OCI-LY1 (cell line): ENCODE data around the gene SNCG.
"Not testable (repeated sequence)": the region's sequence is repeated elsewhere in the genome, so short reads cannot be mapped to it uniquely, and the experiment has no call there.

ENCODE experiments used
- H2AFZ ChIP-seq: fragments of 200-600 bp; sonication (generic), shearing (Covaris generic); 2 replicates; pipeline ENCODE4 v1.6.0; 2014; ENCODE audit warnings: antibody characterized with exemption, mild to moderate bottlenecking, low read length
- H3F3A ChIP-seq: fragments of 200-600 bp; sonication (generic), shearing (Covaris generic); 2 replicates; pipeline ENCODE4 v1.6.0; 2014; ENCODE audit warnings: mild to moderate bottlenecking, antibody characterized with exemption, low read length, moderate library complexity; ENCODE audit not compliant: insufficient read depth
- H3K27ac ChIP-seq: fragments of 200-600 bp; sonication (generic); 2 replicates; pipeline ENCODE4 v1.5.1; 2014; ENCODE audit warnings: low read length, mixed run types, mild to moderate bottlenecking, low read depth; ENCODE audit not compliant: poor library complexity, severe bottlenecking
- H3K27me3 ChIP-seq: fragments of 200-600 bp; sonication (generic); 2 replicates; pipeline ENCODE4 v1.6.0; 2014; ENCODE audit warnings: antibody characterized with exemption, mild to moderate bottlenecking, low read length, moderate library complexity; ENCODE audit not compliant: insufficient read depth
- H3K36me3 ChIP-seq: fragments of 200-600 bp; sonication (generic); 2 replicates; pipeline ENCODE4 v1.6.1; 2014; ENCODE audit warnings: mild to moderate bottlenecking, antibody characterized with exemption, low read length, moderate library complexity, mixed read lengths; ENCODE audit not compliant: insufficient read depth
- H3K4me1 ChIP-seq: fragments of 200-600 bp; sonication (generic); 2 replicates; pipeline ENCODE4 v1.5.1; 2014; ENCODE audit warnings: mild to moderate bottlenecking, low read length, moderate library complexity; ENCODE audit not compliant: insufficient read depth, severe bottlenecking
- H3K4me2 ChIP-seq: fragments of 200-600 bp; sonication (generic), shearing (Covaris generic); 2 replicates; pipeline ENCODE4 v1.6.1; 2014; ENCODE audit warnings: low read length
- H3K4me3 ChIP-seq: fragments of 200-600 bp; sonication (generic); 2 replicates; pipeline ENCODE4 v1.5.1; 2014; ENCODE audit warnings: low read length, low read depth, mild to moderate bottlenecking, mixed read lengths; ENCODE audit not compliant: poor library complexity, severe bottlenecking
- H3K79me2 ChIP-seq: fragments of 200-600 bp; shearing (Covaris generic); 2 replicates; pipeline ENCODE4 v1.6.1; 2016; ENCODE audit warnings: mixed run types, low read length, mixed read lengths; ENCODE audit not compliant: insufficient read depth
- H3K9ac ChIP-seq: fragments of 200-600 bp; sonication (generic), shearing (Covaris generic); 2 replicates; pipeline ENCODE4 v1.6.1; 2014; ENCODE audit warnings: mild to moderate bottlenecking, low read length, mixed read lengths
- H3K9me2 ChIP-seq: fragments of 200-600 bp; sonication (generic), shearing (Covaris generic); 2 replicates; pipeline ENCODE4 v1.6.1; 2014; ENCODE audit warnings: low read depth, mild to moderate bottlenecking, low read length, mixed read lengths
- H3K9me3 ChIP-seq: fragments of 200-600 bp; shearing (Covaris generic); 2 replicates; pipeline ENCODE4 v1.6.1; 2014; ENCODE audit warnings: low read length, mixed read lengths
- H4K20me1 ChIP-seq: fragments of 200-600 bp; sonication (generic), shearing (Covaris generic); 2 replicates; pipeline ENCODE4 v1.6.0; 2016; ENCODE audit warnings: mild to moderate bottlenecking, low read length; ENCODE audit not compliant: insufficient read depth
- CTCF ChIP-seq: fragments of 200-600 bp; sonication (generic), shearing (Covaris generic); IDR thresholded peaks from 2 replicates; pipeline ENCODE4 v1.5.1; 2017; ENCODE audit warnings: mild to moderate bottlenecking, antibody characterized with exemption, low read length, moderate library complexity, mixed read lengths
- EZH2 ChIP-seq: fragments of 200-600 bp; sonication (generic), shearing (Covaris generic); IDR thresholded peaks from 2 replicates; pipeline ENCODE4 v1.8.0; 2017; ENCODE audit warnings: borderline replicate concordance, mixed run types, mild to moderate bottlenecking, antibody characterized with exemption, low read length, moderate library complexity, mixed read lengths

SNCG gene

GRCh38 chr10:86937502-86938154 is 20.8 kb upstream of the SNCG start:
- Histone ChIP-seq H3K27me3 (no peaks in the 10 kb centered on the region), H3F3A (no peaks in the 10 kb centered on the region), H4K20me1 (no peaks in the 10 kb centered on the region), H3K27ac (no peak overlapping the region), H3K4me2 (no peak overlapping the region), H3K9ac (no peak overlapping the region), H3K4me1 (peaks cover 4% of the 10 kb centered on the region), H3K79me2 (no peaks in the 10 kb centered on the region), H3K4me3 (no peak overlapping the region), H3K36me3 (no peaks in the 10 kb centered on the region), H3K9me3 (no peaks in the 10 kb centered on the region), H2AFZ (no peak overlapping the region), H3K9me2 (no peaks in the 10 kb centered on the region)
- TF ChIP-seq EZH2, result no peak
- no peak for TF ChIP-seq CTCF

DNA sequence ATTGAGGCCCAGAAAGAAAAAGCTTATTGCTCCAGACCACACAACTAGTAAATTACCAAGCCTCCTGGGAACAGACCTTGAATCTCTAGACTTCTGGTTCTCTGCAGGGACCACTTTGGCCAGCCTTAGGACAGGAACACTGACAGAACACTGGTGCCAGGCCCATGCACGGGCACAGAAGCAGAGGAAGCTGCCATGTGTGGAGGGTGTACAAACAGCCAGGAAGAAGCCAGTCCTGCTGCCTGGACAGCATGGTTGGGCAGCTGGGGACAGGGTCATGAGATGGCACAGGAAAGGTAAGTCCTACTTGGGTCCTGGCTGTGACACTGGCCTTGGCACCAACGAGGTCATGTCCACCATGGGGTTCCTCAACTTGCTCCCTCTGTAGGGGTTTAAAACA is 20.1 kb upstream of the SNCG start:
- H3K4me1 ChIP-seq, result peaks cover 4% of the 10 kb centered on the region
- no peak overlapping the region for H3K4me2 ChIP-seq
- H3K27ac ChIP-seq, result no peak overlapping the region
- H2AFZ ChIP-seq, result no peak overlapping the region
- H3K79me2 ChIP-seq, result no peaks in the 10 kb centered on the region
- no peaks in the 10 kb centered on the region for H3K36me3 ChIP-seq
- no peaks in the 10 kb centered on the region for H3F3A ChIP-seq
- H3K4me3 ChIP-seq, result no peak overlapping the region
- no peaks in the 10 kb centered on the region for H3K9me3 ChIP-seq
- no peak overlapping the region for H3K9ac ChIP-seq
- H3K9me2 ChIP-seq, result no peaks in the 10 kb centered on the region
- TF ChIP-seq CTCF (no peak), EZH2 (no peak)
- H3K27me3 ChIP-seq, result no peaks in the 10 kb centered on the region
- no peaks in the 10 kb centered on the region for H4K20me1 ChIP-seq

GRCh38 chr10:86940076-86940475 is 18.3 kb upstream of the SNCG start:
- not testable (repeated sequence) for H4K20me1 ChIP-seq, H2AFZ ChIP-seq, H3K27me3 ChIP-seq, H3K79me2 ChIP-seq, H3K9me3 ChIP-seq, H3K36me3 ChIP-seq, H3K4me3 ChIP-seq, H3K4me2 ChIP-seq, H3K27ac ChIP-seq, H3K9ac ChIP-seq, H3K4me1 ChIP-seq, H3K9me2 ChIP-seq, H3F3A ChIP-seq

GRCh38 chr10:86940677-86941076 is 17.7 kb upstream of the SNCG start:
- no peak overlapping the region for H3K9ac ChIP-seq
- H3K79me2 ChIP-seq, result no peaks in the 10 kb centered on the region
- H3F3A ChIP-seq, result no peaks in the 10 kb centered on the region
- no peaks in the 10 kb centered on the region for H3K27me3 ChIP-seq
- H4K20me1 ChIP-seq, result no peaks in the 10 kb centered on the region
- no peaks in the 10 kb centered on the region for H3K9me2 ChIP-seq
- H3K9me3 ChIP-seq, result no peaks in the 10 kb centered on the region
- no peak overlapping the region for H3K4me2 ChIP-seq
- H3K36me3 ChIP-seq, result no peaks in the 10 kb centered on the region
- TF ChIP-seq EZH2, result no peak
- H3K27ac ChIP-seq, result no peak overlapping the region
- peaks cover 4% of the 10 kb centered on the region for H3K4me1 ChIP-seq
- H2AFZ ChIP-seq, result no peak overlapping the region
- no peak overlapping the region for H3K4me3 ChIP-seq
